Astrocyte (in vitro differentiated cells and primary cell): ENCODE results near the gene RNPS1. TPM values are rescaled to one million over a fixed set of nuclear protein-coding genes. Genes with fewer than 3 reads are reported as not detected.

Experiments
- DNase-seq: peaks from one replicate; pipeline ENCODE4 v3.0.0-alpha.2; 2010; ENCODE audit warnings: low read depth
- FAIRE-seq: peaks from 2 replicates; lab custom pipeline; 2011; peaks lifted over from hg19 to GRCh38; lab: Jason Lieb, UNC
- H2AFZ ChIP-seq: 2 replicates; pipeline ENCODE4 v1.6.0; 2012; ENCODE audit warnings: low read depth, low read length, inconsistent platforms
- H3K27ac ChIP-seq: 2 replicates; pipeline ENCODE4 v1.5.1; 2011; ENCODE audit warnings: low read depth, low read length, inconsistent platforms
- H3K27me3 ChIP-seq: 2 replicates; pipeline ENCODE4 v1.6.0; 2011; ENCODE audit warnings: low read length, inconsistent platforms; ENCODE audit not compliant: insufficient read depth
- H3K36me3 ChIP-seq: 2 replicates; pipeline ENCODE4 v1.5.1; 2011; ENCODE audit warnings: low read length, inconsistent platforms; ENCODE audit not compliant: insufficient read depth
- H3K4me1 ChIP-seq: 2 replicates; pipeline ENCODE4 v1.5.1; 2011; ENCODE audit warnings: low read length, inconsistent platforms; ENCODE audit not compliant: insufficient read depth
- H3K4me2 ChIP-seq: 2 replicates; pipeline ENCODE4 v1.6.0; 2012; ENCODE audit warnings: low read length, inconsistent platforms
- H3K4me3 ChIP-seq: 2 replicates; pipeline ENCODE4 v1.5.1; 2011; ENCODE audit warnings: low read depth, mild to moderate bottlenecking, low read length, inconsistent platforms; ENCODE audit not compliant: insufficient read depth
- H3K79me2 ChIP-seq: 2 replicates; pipeline ENCODE4 v1.6.0; 2012; ENCODE audit warnings: mild to moderate bottlenecking, low read length, inconsistent platforms; ENCODE audit not compliant: insufficient read depth
- H3K9ac ChIP-seq: 2 replicates; pipeline ENCODE4 v1.6.0; 2012; ENCODE audit warnings: mild to moderate bottlenecking, low read length, inconsistent platforms
- H3K9me3 ChIP-seq: 2 replicates; pipeline ENCODE4 v1.5.1; 2012; ENCODE audit warnings: low read depth, mild to moderate bottlenecking, low read length, inconsistent platforms; ENCODE audit not compliant: insufficient read depth
- H4K20me1 ChIP-seq: 2 replicates; pipeline ENCODE4 v1.6.0; 2012; ENCODE audit warnings: low read length, inconsistent platforms; ENCODE audit not compliant: insufficient read depth
- H3K27ac Mint-ChIP-seq: one replicate; pipeline ENCODE4 v1.8.0; 2021; ENCODE audit warnings: mild to moderate bottlenecking, mixed read lengths; ENCODE audit not compliant: unreplicated experiment
- H3K27me3 Mint-ChIP-seq: one replicate; pipeline ENCODE4 v1.8.0; 2021; ENCODE audit warnings: low read depth, mixed read lengths; ENCODE audit not compliant: unreplicated experiment
- H3K36me3 Mint-ChIP-seq: one replicate; pipeline ENCODE4 v1.8.0; 2021; ENCODE audit warnings: low read depth, mixed read lengths; ENCODE audit not compliant: unreplicated experiment
- H3K4me1 Mint-ChIP-seq: one replicate; pipeline ENCODE4 v1.8.0; 2021; ENCODE audit warnings: low read depth, mixed read lengths; ENCODE audit not compliant: unreplicated experiment
- H3K4me3 Mint-ChIP-seq: one replicate; pipeline ENCODE4 v1.8.0; 2021; ENCODE audit warnings: mild to moderate bottlenecking, moderate library complexity, mixed read lengths; ENCODE audit not compliant: unreplicated experiment
- H3K9me3 Mint-ChIP-seq: one replicate; pipeline ENCODE4 v1.8.0; 2021; ENCODE audit warnings: mild to moderate bottlenecking, mixed read lengths; ENCODE audit not compliant: unreplicated experiment
- EZH2 ChIP-seq: IDR thresholded peaks from 2 replicates; pipeline ENCODE4 v1.6.1; 2012; ENCODE audit warnings: mild to moderate bottlenecking, low read length, inconsistent platforms; ENCODE audit not compliant: insufficient read depth
- total RNA-seq: library from RNA; stranded (reverse); gene quantifications from 2 replicates; pipeline ENCODE4 v1.2.1, GENCODE V29; 2021
- TF ChIP-seq, protein P1 (sequence below): IDR thresholded peaks from 2 replicates; pipeline ENCODE4 v1.5.1; 2011; ENCODE audit warnings: low read depth, mild to moderate bottlenecking, inconsistent platforms, low read length, moderate library complexity; ENCODE audit not compliant: insufficient read depth

RNPS1 gene
- total RNA-seq, 1 donor from 2014 or later = 209 TPM

GRCh38 chr16:2292221-2292620 lies 24.3 kb upstream of the RNPS1 start:
- no peak for FAIRE-seq
- no peaks in the 10 kb centered on the region for H3K9me3 ChIP-seq
- H3K36me3 ChIP-seq = no peaks in the 10 kb centered on the region
- no peaks in the 10 kb centered on the region for H3K79me2 ChIP-seq
- H2AFZ ChIP-seq = no peak overlapping the region
- H3K4me3 ChIP-seq = no peak overlapping the region
- Mint-ChIP-seq H3K27me3 (peaks cover 2% of the 10 kb centered on the region), H3K4me1 (no peaks in the 10 kb centered on the region), H3K4me3 (no peak overlapping the region), H3K9me3 (no peaks in the 10 kb centered on the region), H3K27ac (no peak overlapping the region), H3K36me3 (no peaks in the 10 kb centered on the region)
- DNase-seq = no peak
- H3K27me3 ChIP-seq = no peaks in the 10 kb centered on the region
- no peak overlapping the region for H3K4me2 ChIP-seq
- no peak overlapping the region for H3K27ac ChIP-seq
- TF ChIP-seq, protein P1, sequence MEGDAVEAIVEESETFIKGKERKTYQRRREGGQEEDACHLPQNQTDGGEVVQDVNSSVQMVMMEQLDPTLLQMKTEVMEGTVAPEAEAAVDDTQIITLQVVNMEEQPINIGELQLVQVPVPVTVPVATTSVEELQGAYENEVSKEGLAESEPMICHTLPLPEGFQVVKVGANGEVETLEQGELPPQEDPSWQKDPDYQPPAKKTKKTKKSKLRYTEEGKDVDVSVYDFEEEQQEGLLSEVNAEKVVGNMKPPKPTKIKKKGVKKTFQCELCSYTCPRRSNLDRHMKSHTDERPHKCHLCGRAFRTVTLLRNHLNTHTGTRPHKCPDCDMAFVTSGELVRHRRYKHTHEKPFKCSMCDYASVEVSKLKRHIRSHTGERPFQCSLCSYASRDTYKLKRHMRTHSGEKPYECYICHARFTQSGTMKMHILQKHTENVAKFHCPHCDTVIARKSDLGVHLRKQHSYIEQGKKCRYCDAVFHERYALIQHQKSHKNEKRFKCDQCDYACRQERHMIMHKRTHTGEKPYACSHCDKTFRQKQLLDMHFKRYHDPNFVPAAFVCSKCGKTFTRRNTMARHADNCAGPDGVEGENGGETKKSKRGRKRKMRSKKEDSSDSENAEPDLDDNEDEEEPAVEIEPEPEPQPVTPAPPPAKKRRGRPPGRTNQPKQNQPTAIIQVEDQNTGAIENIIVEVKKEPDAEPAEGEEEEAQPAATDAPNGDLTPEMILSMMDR = no peak
- no peak for TF ChIP-seq EZH2
- no peaks in the 10 kb centered on the region for H3K4me1 ChIP-seq
- H4K20me1 ChIP-seq = no peaks in the 10 kb centered on the region
- no peak overlapping the region for H3K9ac ChIP-seq

- H3K4me3 Mint-ChIP-seq = no peak overlapping the region
- H3K27me3 Mint-ChIP-seq = peaks cover 8% of the 10 kb centered on the region
- DNase-seq (no peak), FAIRE-seq (no peak)
- Histone ChIP-seq H2AFZ (no peak overlapping the region), H3K4me3 (no peak overlapping the region), H3K27ac (no peak overlapping the region), H3K36me3 (no peaks in the 10 kb centered on the region), H3K9me3 (no peaks in the 10 kb centered on the region), H3K9ac (no peak overlapping the region), H4K20me1 (no peaks in the 10 kb centered on the region), H3K27me3 (no peaks in the 10 kb centered on the region), H3K4me2 (no peak overlapping the region), H3K79me2 (no peaks in the 10 kb centered on the region), H3K4me1 (no peaks in the 10 kb centered on the region)
- H3K27ac Mint-ChIP-seq = no peak overlapping the region
- no peaks in the 10 kb centered on the region for H3K9me3 Mint-ChIP-seq
- no peaks in the 10 kb centered on the region for H3K4me1 Mint-ChIP-seq
- H3K36me3 Mint-ChIP-seq = peaks cover 2% of the 10 kb centered on the region
- TF ChIP-seq, protein P1 = no peak
- no peak for TF ChIP-seq EZH2
Measured at GRCh38 chr16:2289282-2289681, 21.4 kb upstream of the RNPS1 start.

DNA sequence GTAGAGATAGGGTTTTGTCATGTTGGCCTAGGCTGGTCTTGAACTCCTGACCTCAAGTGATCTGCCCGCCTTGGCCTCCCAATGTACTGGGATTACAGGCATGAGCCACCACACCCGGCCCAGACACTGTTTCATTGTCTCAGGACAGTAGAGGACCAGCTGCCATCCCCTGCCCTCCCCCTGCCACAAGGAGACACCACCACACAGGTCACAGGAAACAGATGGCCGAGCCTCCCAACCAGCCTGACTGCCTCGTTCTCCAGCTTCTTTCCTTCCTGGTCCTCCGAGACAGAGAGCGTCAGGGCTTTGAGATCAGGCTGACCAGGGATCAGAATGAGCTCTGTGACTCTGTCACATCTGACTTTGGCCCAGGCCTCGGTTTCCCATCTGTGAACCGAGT lies 20.8 kb upstream of the RNPS1 start:
- DNase-seq = no peak
- Mint-ChIP-seq H3K4me3 (no peak overlapping the region), H3K4me1 (no peaks in the 10 kb centered on the region), H3K27me3 (peaks cover 10% of the 10 kb centered on the region), H3K36me3 (peaks cover 2% of the 10 kb centered on the region), H3K27ac (no peak overlapping the region), H3K9me3 (no peaks in the 10 kb centered on the region)
- Histone ChIP-seq H3K4me2 (no peak overlapping the region), H3K36me3 (no peaks in the 10 kb centered on the region), H3K27me3 (no peaks in the 10 kb centered on the region), H3K9ac (no peak overlapping the region), H4K20me1 (no peaks in the 10 kb centered on the region), H3K4me3 (no peak overlapping the region), H3K4me1 (no peaks in the 10 kb centered on the region), H2AFZ (no peak overlapping the region), H3K27ac (no peak overlapping the region), H3K79me2 (no peaks in the 10 kb centered on the region), H3K9me3 (no peaks in the 10 kb centered on the region)
- TF ChIP-seq EZH2 = no peak
- TF ChIP-seq, protein P1 = no peak
- no peak for FAIRE-seq
